ENCODE results near the gene MBD6. TPM values are rescaled to one million over a fixed set of nuclear protein-coding genes. Genes with fewer than 3 reads are reported as not detected.

The MBD6 gene
- total and polyA plus RNA-seq, 2 of the 4 experiments (the other 2 are of a cell fraction): 0.90 to 9.3 TPM

Small RNA genes lying within 50 kb of the gene (microRNA-seq; reads per million reads assigned to microRNA genes)
- gene MIR616 (ENCODE audit: insufficient read depth in 1 of 2, insufficient read length in 1 of 2, unreplicated experiment in 1 of 2): 1.8 to 11.4 reads per million in 2 experiments
- gene MIR6758 (ENCODE audit: unreplicated experiment): 1.1 reads per million

Small RNA genes lying within 50 kb of the gene (small RNA-seq; reads per million reads assigned to genes)
- gene MIR616: 0 to 0.08 (median 0) reads per million in 5 experiments

Other genes with a start within 250 kb of the MBD6 start
- 6.1 and 7.5 TPM in 2 replicates for gene R3HDM2, start 91.8 kb upstream of the MBD6 start, total RNA-seq (2012; rRNA removed)
- gene R3HDM2, start 91.8 kb upstream of the MBD6 start, polyA plus RNA-seq (2012; rRNA removed): 28.4 and 30.2 TPM in 2 replicates
- not detected in 2 replicates for gene INHBC, start 88.0 kb upstream of the MBD6 start, total RNA-seq (2012; rRNA removed)
- 0.06 and 0.09 TPM in 2 replicates for gene INHBC, start 88.0 kb upstream of the MBD6 start, polyA plus RNA-seq (2012; rRNA removed)
- gene INHBE, start 67.5 kb upstream of the MBD6 start, total RNA-seq (2012; rRNA removed): 0.56 and 0.90 TPM in 2 replicates
- 1.2 and 1.7 TPM in 2 replicates for gene INHBE, start 67.5 kb upstream of the MBD6 start, polyA plus RNA-seq (2012; rRNA removed)
- 1.3 and 1.4 TPM in 2 replicates for gene GLI1, start 63.0 kb upstream of the MBD6 start, total RNA-seq (2012; rRNA removed)
- 3.6 and 3.8 TPM in 2 replicates for gene GLI1, start 63.0 kb upstream of the MBD6 start, polyA plus RNA-seq (2012; rRNA removed)
- gene ARHGAP9, start 43.0 kb upstream of the MBD6 start, total RNA-seq (2012; rRNA removed): 0.18 and 0.28 TPM in 2 replicates
- gene ARHGAP9, start 43.0 kb upstream of the MBD6 start, polyA plus RNA-seq (2012; rRNA removed): 0.65 and 0.79 TPM in 2 replicates
- gene MARS1, start 34.8 kb upstream of the MBD6 start, total RNA-seq (2012; rRNA removed): 127 and 156 TPM in 2 replicates
- 164 and 167 TPM in 2 replicates for gene MARS1, start 34.8 kb upstream of the MBD6 start, polyA plus RNA-seq (2012; rRNA removed)
- gene DDIT3, start 2.3 kb upstream of the MBD6 start, total RNA-seq (2012; rRNA removed): 12.2 and 19.4 TPM in 2 replicates
- gene DDIT3, start 2.3 kb upstream of the MBD6 start, polyA plus RNA-seq (2012; rRNA removed): 29.8 and 54.4 TPM in 2 replicates
- gene DCTN2, start 24.4 kb downstream of the MBD6 start, total RNA-seq (2012; rRNA removed): 114 and 125 TPM in 2 replicates
- 107 and 130 TPM in 2 replicates for gene DCTN2, start 24.4 kb downstream of the MBD6 start, polyA plus RNA-seq (2012; rRNA removed)
- gene KIF5A, start 27.2 kb downstream of the MBD6 start, total RNA-seq (2012; rRNA removed): under 0.01 and 0.18 TPM in 2 replicates
- 0.09 and 0.15 TPM in 2 replicates for gene KIF5A, start 27.2 kb downstream of the MBD6 start, polyA plus RNA-seq (2012; rRNA removed)
- 12.5 and 14.4 TPM in 2 replicates for gene PIP4K2C, start 68.4 kb downstream of the MBD6 start, total RNA-seq (2012; rRNA removed)
- gene PIP4K2C, start 68.4 kb downstream of the MBD6 start, polyA plus RNA-seq (2012; rRNA removed): 20.0 and 23.1 TPM in 2 replicates
- 2.8 and 2.9 TPM in 2 replicates for gene DTX3, start 82.0 kb downstream of the MBD6 start, total RNA-seq (2012; rRNA removed)
- gene DTX3, start 82.0 kb downstream of the MBD6 start, polyA plus RNA-seq (2012; rRNA removed): 13.1 and 14.6 TPM in 2 replicates
- gene ARHGEF25, start 88.6 kb downstream of the MBD6 start, total RNA-seq (2012; rRNA removed): 6.3 and 7.8 TPM in 2 replicates
- gene ARHGEF25, start 88.6 kb downstream of the MBD6 start, polyA plus RNA-seq (2012; rRNA removed): 17.1 and 17.9 TPM in 2 replicates
- 0.18 and 0.28 TPM in 2 replicates for gene B4GALNT1, start 110.4 kb downstream of the MBD6 start, total RNA-seq (2012; rRNA removed)
- gene B4GALNT1, start 110.4 kb downstream of the MBD6 start, polyA plus RNA-seq (2012; rRNA removed): 0.62 and 0.66 TPM in 2 replicates
- gene OS9, start 171.3 kb downstream of the MBD6 start, total RNA-seq (2012; rRNA removed): 159 and 182 TPM in 2 replicates
- gene OS9, start 171.3 kb downstream of the MBD6 start, polyA plus RNA-seq (2012; rRNA removed): 188 and 272 TPM in 2 replicates
- 0.18 and 0.28 TPM in 2 replicates for gene AGAP2, start 215.9 kb downstream of the MBD6 start, total RNA-seq (2012; rRNA removed)
- 0.03 and 0.07 TPM in 2 replicates for gene AGAP2, start 215.9 kb downstream of the MBD6 start, polyA plus RNA-seq (2012; rRNA removed)
- 51.1 and 71.2 TPM in 2 replicates for gene TSPAN31, start 222.2 kb downstream of the MBD6 start, total RNA-seq (2012; rRNA removed)
- 9.9 and 12.3 TPM in 2 replicates for gene TSPAN31, start 222.2 kb downstream of the MBD6 start, polyA plus RNA-seq (2012; rRNA removed)
- 239 and 297 TPM in 2 replicates for gene CDK4, start 229.5 kb downstream of the MBD6 start, total RNA-seq (2012; rRNA removed)
- gene CDK4, start 229.5 kb downstream of the MBD6 start, polyA plus RNA-seq (2012; rRNA removed): 252 and 261 TPM in 2 replicates
- gene MARCHF9, start 232.3 kb downstream of the MBD6 start, total RNA-seq (2012; rRNA removed): 1.1 TPM in 2 replicates
- gene MARCHF9, start 232.3 kb downstream of the MBD6 start, polyA plus RNA-seq (2012; rRNA removed): 4.7 and 5.4 TPM in 2 replicates
- gene CYP27B1, start 244.3 kb downstream of the MBD6 start, total RNA-seq (2012; rRNA removed): 0.36 and 0.56 TPM in 2 replicates
- gene CYP27B1, start 244.3 kb downstream of the MBD6 start, polyA plus RNA-seq (2012; rRNA removed): 0.80 and 1.3 TPM in 2 replicates
- 10.8 and 12.4 TPM in 2 replicates for gene METTL1, start 249.3 kb downstream of the MBD6 start, total RNA-seq (2012; rRNA removed)
- 27.5 and 31.4 TPM in 2 replicates for gene METTL1, start 249.3 kb downstream of the MBD6 start, polyA plus RNA-seq (2012; rRNA removed)
- gene EEF1AKMT3, start 249.8 kb downstream of the MBD6 start, total RNA-seq (2012; rRNA removed): 3.2 and 3.6 TPM in 2 replicates
- 7.6 and 8.1 TPM in 2 replicates for gene EEF1AKMT3, start 249.8 kb downstream of the MBD6 start, polyA plus RNA-seq (2012; rRNA removed)